GM12801 (cell line): ENCODE data around the gene NSMCE4A.

ENCODE experiments used
- TF ChIP-seq, protein P1 (sequence below): IDR thresholded peaks from one replicate; pipeline ENCODE4 v1.5.1; 2011; ENCODE audit warnings: control low read depth; ENCODE audit not compliant: insufficient read length; ENCODE audit errors: extremely low read depth

NSMCE4A gene

DNA sequence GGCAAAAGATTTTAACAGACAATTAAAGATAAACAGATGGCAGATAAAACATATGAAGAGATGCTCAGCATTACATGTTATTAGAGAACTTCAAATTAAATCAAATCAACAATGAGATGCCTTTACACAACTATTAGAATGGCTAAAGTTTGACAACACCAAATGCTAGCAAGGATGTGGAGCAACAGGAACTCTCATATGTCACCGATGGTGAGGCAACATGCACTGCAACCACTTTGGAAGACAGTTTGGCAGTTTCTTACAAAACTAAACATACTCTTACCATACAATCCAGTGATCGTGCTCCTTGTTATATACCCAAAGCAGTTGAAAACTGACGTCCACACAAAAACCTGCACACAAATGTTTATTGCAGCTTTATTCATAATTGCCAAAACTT, 33.5 kb downstream of the NSMCE4A start:
- TF ChIP-seq, protein P1, sequence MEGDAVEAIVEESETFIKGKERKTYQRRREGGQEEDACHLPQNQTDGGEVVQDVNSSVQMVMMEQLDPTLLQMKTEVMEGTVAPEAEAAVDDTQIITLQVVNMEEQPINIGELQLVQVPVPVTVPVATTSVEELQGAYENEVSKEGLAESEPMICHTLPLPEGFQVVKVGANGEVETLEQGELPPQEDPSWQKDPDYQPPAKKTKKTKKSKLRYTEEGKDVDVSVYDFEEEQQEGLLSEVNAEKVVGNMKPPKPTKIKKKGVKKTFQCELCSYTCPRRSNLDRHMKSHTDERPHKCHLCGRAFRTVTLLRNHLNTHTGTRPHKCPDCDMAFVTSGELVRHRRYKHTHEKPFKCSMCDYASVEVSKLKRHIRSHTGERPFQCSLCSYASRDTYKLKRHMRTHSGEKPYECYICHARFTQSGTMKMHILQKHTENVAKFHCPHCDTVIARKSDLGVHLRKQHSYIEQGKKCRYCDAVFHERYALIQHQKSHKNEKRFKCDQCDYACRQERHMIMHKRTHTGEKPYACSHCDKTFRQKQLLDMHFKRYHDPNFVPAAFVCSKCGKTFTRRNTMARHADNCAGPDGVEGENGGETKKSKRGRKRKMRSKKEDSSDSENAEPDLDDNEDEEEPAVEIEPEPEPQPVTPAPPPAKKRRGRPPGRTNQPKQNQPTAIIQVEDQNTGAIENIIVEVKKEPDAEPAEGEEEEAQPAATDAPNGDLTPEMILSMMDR: no peak

- TF ChIP-seq, protein P1: no peak
These were observed 38.7 kb downstream of the NSMCE4A start for GRCh38 chr10:121936295-121936694.

GRCh38 chr10:121935702-121936101, 39.3 kb downstream of the NSMCE4A start:
- TF ChIP-seq, protein P1: no peak

- TF ChIP-seq, protein P1: no peak
These were observed 46.5 kb downstream of the NSMCE4A start for GRCh38 chr10:121928528-121928884.

DNA sequence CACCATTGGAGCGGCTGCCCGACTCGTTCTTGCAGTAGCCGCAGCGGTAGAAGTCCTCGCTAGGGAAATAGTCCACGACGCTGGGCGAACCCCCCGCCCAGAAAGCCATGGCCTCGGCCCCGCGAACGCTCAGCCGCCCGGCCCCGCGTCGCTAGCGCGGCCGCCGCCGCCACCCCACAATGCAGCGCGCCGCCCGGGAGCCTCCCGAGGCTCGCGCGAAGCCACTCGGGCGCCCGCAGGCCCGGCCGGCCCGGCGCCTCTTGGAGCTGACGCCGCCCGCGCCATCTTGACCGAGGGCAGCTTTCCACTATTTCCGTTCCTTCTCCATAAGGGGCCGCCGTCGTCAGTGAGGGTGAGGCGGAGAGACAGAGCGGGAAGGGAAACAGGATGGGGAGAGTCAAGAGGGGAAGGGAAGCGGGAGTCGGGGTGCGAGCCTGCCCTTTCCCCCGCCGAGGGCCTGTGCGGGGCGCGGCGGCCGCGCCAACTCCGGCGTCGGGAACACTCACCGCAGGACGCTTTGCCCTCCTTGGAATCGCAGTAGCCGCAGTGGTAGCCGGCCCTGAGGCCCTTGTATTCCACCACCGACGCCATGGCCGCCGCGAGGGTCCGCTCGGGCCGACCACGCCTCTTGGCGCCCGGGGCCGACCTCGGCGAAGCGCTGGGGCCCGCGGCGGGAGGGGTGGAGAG, 47.0 kb downstream of the NSMCE4A start, which contains the start of gene ATE1:
Gene ATE1, minus strand, starts transcription at position 191 of the 687 bp plus-strand sequence. Its CDS starts 82 bp downstream, at position 109.
- TF ChIP-seq, protein P1: no peak

DNA sequence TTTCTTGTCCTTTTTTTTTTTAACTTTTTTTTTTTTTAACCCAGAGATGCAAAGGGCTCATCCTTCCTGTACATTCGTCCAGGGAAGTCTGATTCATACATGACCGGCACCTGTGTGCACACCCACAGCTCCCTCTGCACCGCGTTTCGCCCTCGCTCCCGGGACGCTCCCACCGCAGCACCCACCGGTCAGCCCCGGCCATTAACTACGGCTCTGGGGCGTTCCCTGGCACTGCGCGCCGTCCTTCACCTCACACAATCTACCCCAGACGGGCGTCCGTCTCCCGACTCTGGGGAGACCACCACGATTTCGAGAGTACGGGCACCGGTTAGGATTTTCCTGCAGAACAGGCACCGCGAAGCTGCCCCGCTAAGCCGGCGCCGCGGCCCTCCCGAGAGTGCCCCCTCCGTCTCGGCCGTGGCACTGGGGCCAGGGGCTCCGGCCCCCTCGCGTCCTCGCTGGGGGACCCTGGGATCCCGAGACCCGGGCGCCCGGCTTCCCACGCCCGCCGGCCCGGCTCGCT, 47.6 kb downstream of the NSMCE4A start:
- TF ChIP-seq, protein P1: no peak

GRCh38 chr10:121926671-121927317, 48.2 kb downstream of the NSMCE4A start:
- TF ChIP-seq, protein P1: no peak
